IMR-90 (cell line): ENCODE results near the gene KIFAP3. TPM values are rescaled to one million over a fixed set of nuclear protein-coding genes. Genes with fewer than 3 reads are reported as not detected.

Experiments used
- ATAC-seq: fragments of 200-7000 bp; cut with Tn5 transposase; 2 replicates; pipeline ENCODE4 v1.9.1; 2020; ENCODE audit warnings: low read depth, mild to moderate bottlenecking, moderate library complexity
- BruUV-seq: library from RNA; stranded (reverse); fragments of 400-500 nt; replicated peaks from 2 replicates; lab custom pipeline; 2021; lab: Mats Ljungman, UMichigan
- CTCF ChIA-PET: fragments of 300-600 bp; formaldehyde crosslinking; extraction: SDS; loops from one replicate; lab custom pipeline; 2021; ENCODE audit warnings: antibody characterized with exemption; lab: Yijun Ruan, JAX
- POLR2A ChIA-PET: fragments of 300-600 bp; sonication (Branson Sonifier 250); formaldehyde crosslinking; loops from one replicate; lab custom pipeline; 2022; ENCODE audit warnings: antibody characterized with exemption; ENCODE audit not compliant: unreplicated experiment; lab: Charles Lee
- DNase-seq: peaks from one replicate; pipeline ENCODE4 v3.0.0; 2013
- H2AFZ ChIP-seq: replicated peaks from 2 replicates; pipeline ENCODE3; 2013; ENCODE audit warnings: low read length, mild to moderate bottlenecking; ENCODE audit not compliant: poor library complexity
- H2AK5ac ChIP-seq: 2 replicates; pipeline ENCODE4 v1.6.1; 2013; ENCODE audit warnings: low read depth, low read length, inconsistent platforms
- H2AK9ac ChIP-seq: replicated peaks from 2 replicates; pipeline ENCODE3; 2013; ENCODE audit warnings: mild to moderate bottlenecking, low read depth, low read length, moderate library complexity; ENCODE audit not compliant: poor library complexity
- H2BK120ac ChIP-seq: 2 replicates; pipeline ENCODE4 v1.6.1; 2013; ENCODE audit warnings: low read depth, low read length, inconsistent platforms
- H2BK15ac ChIP-seq: 3 replicates; pipeline ENCODE4 v1.6.1; 2013; ENCODE audit warnings: low read depth, low read length, inconsistent platforms
- H2BK20ac ChIP-seq: 2 replicates; pipeline ENCODE4 v1.6.1; 2013; ENCODE audit warnings: low read depth, mild to moderate bottlenecking, inconsistent platforms, low read length, moderate library complexity
- H2BK5ac ChIP-seq: 2 replicates; pipeline ENCODE4 v1.6.1; 2013; ENCODE audit warnings: mild to moderate bottlenecking, low read depth, low read length, inconsistent platforms; ENCODE audit not compliant: poor library complexity, severe bottlenecking
- H3K14ac ChIP-seq: replicated peaks from 2 replicates; pipeline ENCODE4 v1.6.1; 2013; ENCODE audit warnings: low read depth, low read length, inconsistent platforms
- H3K18ac ChIP-seq: 2 replicates; pipeline ENCODE4 v1.6.1; 2013; ENCODE audit warnings: low read depth, low read length, control low read depth
- H3K23ac ChIP-seq: 2 replicates; pipeline ENCODE4 v1.6.1; 2013; ENCODE audit warnings: low read depth, low read length, inconsistent platforms
- H3K27ac ChIP-seq: 2 replicates; pipeline ENCODE4 v1.5.1; 2013; ENCODE audit warnings: mild to moderate bottlenecking, control low read depth, low read length; ENCODE audit not compliant: insufficient read depth
- H3K27me3 ChIP-seq: 2 replicates; pipeline ENCODE4 v1.6.1; 2013; ENCODE audit warnings: low read length; ENCODE audit not compliant: control insufficient read depth, insufficient read depth
- H3K36me3 ChIP-seq: 2 replicates; pipeline ENCODE4 v1.6.1; 2013; ENCODE audit warnings: low read length, mixed read lengths; ENCODE audit not compliant: control insufficient read depth, insufficient read depth
- H3K4ac ChIP-seq: 2 replicates; pipeline ENCODE4 v1.6.1; 2013; ENCODE audit warnings: low read depth, low read length, inconsistent platforms
- H3K4me1 ChIP-seq: 2 replicates; pipeline ENCODE4 v1.6.1; 2013; ENCODE audit warnings: low read length, mixed read lengths; ENCODE audit not compliant: control insufficient read depth, insufficient read depth
- H3K4me2 ChIP-seq: 2 replicates; pipeline ENCODE4 v1.6.1; 2013; ENCODE audit warnings: low read depth, mild to moderate bottlenecking, control low read depth, low read length, moderate library complexity
- H3K4me3 ChIP-seq: 2 replicates; pipeline ENCODE4 v1.5.1; 2013; ENCODE audit warnings: low read depth, mild to moderate bottlenecking, control low read depth, low read length, moderate library complexity; ENCODE audit not compliant: insufficient read depth
- H3K56ac ChIP-seq: 2 replicates; pipeline ENCODE4 v1.6.1; 2013; ENCODE audit warnings: low read length, inconsistent platforms; ENCODE audit not compliant: insufficient read depth; ENCODE audit errors: extremely low read depth
- H3K79me1 ChIP-seq, 2 experiments: 2 replicates each; pipeline ENCODE4 v1.6.1; 2013; ENCODE audit warnings: low read length in 2 of 2, inconsistent platforms in 1 of 2, low read depth in 1 of 2
- H3K9ac ChIP-seq: 2 replicates; pipeline ENCODE4 v1.6.1; 2013; ENCODE audit warnings: low read depth, low read length, control low read depth
- H3K9me1 ChIP-seq: 2 replicates; pipeline ENCODE4 v1.6.1; 2013; ENCODE audit warnings: low read length, inconsistent platforms; ENCODE audit not compliant: insufficient read depth
- H3K9me3 ChIP-seq: 2 replicates; pipeline ENCODE4 v1.6.1; 2013; ENCODE audit warnings: low read length; ENCODE audit not compliant: control insufficient read depth, insufficient read depth
- H4K20me1 ChIP-seq: 2 replicates; pipeline ENCODE4 v1.6.1; 2013; ENCODE audit warnings: low read length, inconsistent platforms; ENCODE audit not compliant: insufficient read depth
- H4K5ac ChIP-seq: 2 replicates; pipeline ENCODE4 v1.6.1; 2013; ENCODE audit warnings: mild to moderate bottlenecking, low read depth, low read length, control low read depth
- H4K8ac ChIP-seq, 2 experiments: 2 replicates each; pipeline ENCODE4 v1.6.1; 2013; ENCODE audit warnings: low read depth in 2 of 2, low read length in 2 of 2, control low read depth in 1 of 2, inconsistent platforms in 1 of 2
- H4K91ac ChIP-seq: 2 replicates; pipeline ENCODE4 v1.6.1; 2013; ENCODE audit warnings: low read depth, low read length, inconsistent platforms; ENCODE audit not compliant: insufficient read depth
- CHD1 ChIP-seq: IDR thresholded peaks from 2 replicates; pipeline ENCODE4 v1.6.1; 2012; ENCODE audit warnings: low read depth, low read length, improper control_type of control experiment
- ELK1 ChIP-seq: fragments of 150-350 bp; IDR thresholded peaks from 2 replicates; pipeline ENCODE4 v1.6.1; 2016; ENCODE audit warnings: low read depth, mild to moderate bottlenecking, low read length, moderate library complexity, borderline replicate concordance
- MXI1 ChIP-seq: IDR thresholded peaks from 2 replicates; pipeline ENCODE4 v1.6.1; 2012; ENCODE audit warnings: low read depth, mild to moderate bottlenecking, low read length, moderate library complexity, borderline replicate concordance
- POLR2A ChIP-seq: IDR thresholded peaks from 2 replicates; pipeline ENCODE4 v1.6.1; 2012; ENCODE audit warnings: mild to moderate bottlenecking, low read depth, low read length
- WGBS, 2 experiments: methylation state at CpG; one replicate each; pipeline versions ENCODE4 v1.1.5 to v1.1.7; 2013; ENCODE audit warnings: missing lambda C conversion rate in 2 of 2; ENCODE audit not compliant: insufficient read length in 1 of 2; ENCODE audit errors: extremely low coverage in 2 of 2; 5-methylcytosine and 5-hydroxymethylcytosine counted together
- dilution Hi-C: fragments of 300-500 bp; cut with HindIII; formaldehyde crosslinking; loops from one replicate; pipeline ENCODE4 v1.14.3; 2018; ENCODE audit warnings: low sequenced_read_pairs; ENCODE audit not compliant: unreplicated experiment
- in situ Hi-C: fragments of 300-500 bp; cut with MboI; formaldehyde crosslinking; loops from 3 replicates; pipeline ENCODE4 v1.14.3; 2019; ENCODE audit warnings: low sequenced_read_pairs, inconsistent platforms, mixed read lengths
- intact Hi-C: fragments of 100-400 bp; cut with micrococcal nuclease; formaldehyde crosslinking; loops from 2 replicates; pipeline ENCODE4 v1.10.0; 2022
- polyA plus RNA-seq, 3 experiments: library from polyadenylated mRNA; depleted of rRNA; stranded (reverse); fragments of >200 nt; gene quantifications; 2 replicates each; pipeline ENCODE4 v1.2.3, GENCODE V29; 2012; ENCODE audit warnings: low replicate concordance in 1 of 3
- total RNA-seq: library from RNA; depleted of rRNA; stranded (reverse); fragments of >200 nt; gene quantifications from 2 replicates; pipeline ENCODE4 v1.2.3, GENCODE V29; 2012

The KIFAP3 gene
- total and polyA plus RNA-seq, 2 of the 4 experiments (the other 2 are of a cell fraction): 10.5 to 10.9 TPM

GRCh38 chr1:169899519-169900217 lies 174.8 kb downstream of the KIFAP3 start:
- Histone ChIP-seq H3K9me1 (no peaks in the 10 kb centered on the region), H3K4me3 (no peak overlapping the region), H3K4ac (no peak overlapping the region), H2AK9ac (no peak overlapping the region), H2AK5ac (no peak overlapping the region), H3K14ac (no peak overlapping the region), H3K36me3 (no peaks in the 10 kb centered on the region), H3K9ac (no peak overlapping the region), H3K56ac (no peak overlapping the region), H3K27ac (no peak overlapping the region), H3K9me3 (no peaks in the 10 kb centered on the region), H3K79me1 (no peaks in the 10 kb centered on the region), H3K27me3 (peaks cover 5% of the 10 kb centered on the region), H2BK20ac (no peak overlapping the region), H2BK5ac (no peak overlapping the region), H2BK15ac (no peak overlapping the region), H4K91ac (no peak overlapping the region), H4K20me1 (no peaks in the 10 kb centered on the region), H3K4me1 (no peaks in the 10 kb centered on the region), H4K5ac (no peak overlapping the region), H3K4me2 (no peak overlapping the region), H2AFZ (no peak overlapping the region), H2BK120ac (no peak overlapping the region), H3K23ac (no peak overlapping the region), H3K18ac (no peak overlapping the region), H4K8ac (no peak overlapping the region)
- DNase-seq: no peak
- TF ChIP-seq POLR2A: no peak
- TF ChIP-seq MXI1: no peak
- TF ChIP-seq CHD1: no peak
- TF ChIP-seq ELK1: no peak
- in situ Hi-C loops: no loop called here
- POLR2A ChIA-PET: no interaction called here
- WGBS, 2 experiments: 65% methylated on average over 3 of the region's 4 CpGs; no CpG with 5 or more reads in 1 of the 2 experiments
- no peak for ATAC-seq
- CTCF ChIA-PET: no interaction called here
- BruUV-seq: no TSS peak
- dilution Hi-C loops: no loop called here
- intact Hi-C loops: no loop called here
